Hair follicle dermal papilla cell (primary cell): Measurements from ENCODE around the gene RSPH6A. TPM values are rescaled to one million over a fixed set of nuclear protein-coding genes. Genes with fewer than 3 reads are reported as not detected.

Experiments used
- total RNA-seq: library from RNA; depleted of rRNA; stranded (reverse); fragments of >200 nt; gene quantifications from 2 replicates; pipeline ENCODE4 v1.2.3, GENCODE V29; 2012

RSPH6A gene
- total RNA-seq, result 0.16 and 0.24 TPM in 2 replicates

GRCh38 chr19:45814851-45815480, at the start of gene RSPH6A:
Gene RSPH6A, minus strand, starts transcription at chr19:45815308. Its CDS starts 132 bp downstream, at chr19:45815176.

DNA sequence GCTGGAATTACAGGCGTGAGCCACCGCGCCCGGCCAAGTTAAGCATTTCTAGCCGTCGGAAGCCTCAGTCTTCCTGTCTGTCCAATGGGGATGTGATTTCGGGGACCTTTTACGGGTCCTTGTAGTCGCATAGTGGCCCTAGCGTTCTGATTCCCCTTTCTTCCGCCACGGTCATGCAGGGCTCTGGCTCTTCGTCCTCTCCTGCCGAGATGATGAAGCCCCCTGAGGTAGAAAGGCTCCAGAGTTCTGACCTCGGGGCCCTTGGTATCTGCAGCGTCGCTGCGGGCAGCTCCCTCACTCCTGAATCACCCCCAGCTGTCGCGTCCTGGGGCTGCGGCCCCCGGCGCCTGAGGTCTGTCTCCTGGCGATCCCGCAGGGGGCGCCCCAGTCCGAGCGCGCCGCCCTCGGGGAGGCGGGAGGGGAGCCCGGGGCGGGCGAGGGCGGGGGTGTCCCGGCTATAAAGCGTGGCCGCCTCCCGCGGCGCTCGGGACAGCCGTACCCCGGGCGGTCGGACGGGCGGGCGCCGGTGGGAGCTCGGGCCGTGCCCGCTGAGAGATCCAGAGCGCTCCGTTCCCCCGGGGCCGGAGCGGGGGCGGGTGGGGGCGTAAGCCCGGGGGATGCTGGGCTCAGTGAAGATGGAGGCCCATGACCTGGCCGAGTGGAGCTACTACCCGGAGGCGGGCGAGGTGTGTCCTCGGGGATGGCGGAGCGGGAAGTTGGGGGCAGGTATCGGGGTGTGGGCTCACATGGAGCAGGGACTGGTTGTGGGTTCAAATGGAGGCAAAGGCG, 48.9 kb upstream of the RSPH6A start, which contains the start of gene FOXA3:
TSS of gene FOXA3 (plus strand) at position 487 of the 789 bp plus-strand sequence. CDS start at position 618, 131 bp downstream.

GRCh38 chr19:45862564-45863334, 47.6 kb upstream of the RSPH6A start, which contains the start of gene SYMPK:
Gene SYMPK, minus strand, starts transcription at chr19:45863147. Its CDS starts 8,652 bp downstream, at chr19:45854495.

GRCh38 chr19:45792470-45793177, 22.5 kb downstream of the RSPH6A start, which contains the start of gene DMWD:
Gene DMWD, minus strand, starts transcription at chr19:45792845. Its CDS starts 89 bp downstream, at chr19:45792756.

DNA sequence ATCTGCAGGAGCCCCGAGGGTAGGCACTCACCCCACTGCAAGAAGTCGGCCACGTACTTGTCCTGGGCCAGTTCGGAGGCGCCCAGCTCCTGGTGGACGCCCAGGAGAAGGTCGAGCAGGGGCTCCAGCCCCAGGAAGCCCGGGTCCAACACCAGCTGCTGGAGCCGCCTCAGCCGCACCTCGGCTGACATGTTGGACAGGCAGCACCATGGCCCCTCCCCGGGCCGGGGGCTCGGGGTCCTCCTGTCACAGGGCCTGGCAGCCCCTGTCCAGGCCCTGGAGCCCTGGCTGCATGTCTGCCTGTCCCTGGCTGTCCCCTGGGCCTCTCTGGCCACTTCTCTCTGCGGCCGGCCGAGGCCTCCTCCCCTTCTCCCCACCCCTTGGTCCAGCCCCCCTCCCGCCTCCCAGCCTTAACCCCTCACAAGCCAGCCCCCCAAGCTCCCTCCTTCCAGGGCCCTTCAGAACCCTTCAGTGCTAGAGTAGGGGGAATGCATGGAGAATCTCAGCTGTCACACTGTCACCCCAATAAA, 32.9 kb downstream of the RSPH6A start, which contains the start of gene DMPK:
TSS of gene DMPK (minus strand) at position 329 of the 530 bp plus-strand sequence. CDS start at position 191, 138 bp downstream.

DNA sequence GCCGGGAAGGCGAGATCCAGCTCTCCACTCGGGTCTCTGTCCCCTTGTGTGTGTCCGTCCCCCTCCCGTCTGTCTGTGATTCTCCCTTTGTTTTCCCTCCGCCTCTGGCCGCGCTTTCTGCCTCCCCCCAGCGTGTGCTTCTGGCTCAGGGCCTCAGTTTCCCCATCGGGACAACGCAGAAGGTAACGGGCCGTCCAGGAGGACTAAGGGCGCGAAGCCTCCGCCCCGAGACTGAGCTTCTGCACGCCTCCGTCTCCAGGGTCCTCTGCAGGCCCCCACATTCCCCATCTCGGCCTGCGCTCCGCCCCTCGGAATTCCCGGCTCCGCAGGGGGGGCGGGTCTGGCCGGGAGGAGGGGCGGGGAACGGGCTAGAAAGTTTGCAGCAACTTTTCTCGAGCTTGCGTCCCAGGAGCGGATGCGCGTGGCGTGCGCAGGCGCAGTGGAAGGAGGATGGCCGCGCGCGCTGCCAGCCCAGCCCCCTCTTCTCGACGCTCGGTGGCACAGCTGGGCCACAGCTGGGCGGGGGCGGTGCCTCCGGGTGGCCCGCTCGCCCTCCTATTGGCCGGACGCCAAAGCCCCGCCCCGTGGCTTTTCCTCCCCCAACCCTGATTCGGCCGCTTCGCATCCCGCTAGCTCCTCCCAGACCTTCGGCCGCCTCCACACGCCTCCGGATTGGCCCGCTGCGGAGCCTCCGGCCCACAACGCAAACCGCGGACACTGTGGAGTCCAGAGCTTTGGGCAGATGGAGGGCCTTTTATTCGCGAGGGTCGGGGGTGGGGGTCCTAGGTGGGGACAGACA, 45.9 kb downstream of the RSPH6A start, which contains the start of gene SIX5:
TSS of gene SIX5 (minus strand) at position 269 of the 799 bp plus-strand sequence. CDS start 408 bp downstream, outside the sequence.

Other genes with a start within 250 kb of the RSPH6A start
- 12.0 and 16.3 TPM in 2 replicates for gene OPA3, start 230.5 kb downstream of the RSPH6A start, total RNA-seq
- gene GPR4, start 213.1 kb downstream of the RSPH6A start, total RNA-seq, result not detected in 2 replicates
- gene EML2, start 175.9 kb downstream of the RSPH6A start, total RNA-seq, result 25.2 and 27.0 TPM in 2 replicates
- gene GIPR, start 147.1 kb downstream of the RSPH6A start, total RNA-seq, result 0.49 TPM in 1 of 2 replicates, not detected in the other
- 116 and 182 TPM in 2 replicates for gene SNRPD2, start 123.4 kb downstream of the RSPH6A start, total RNA-seq
- gene QPCTL, start 122.6 kb downstream of the RSPH6A start, total RNA-seq, result 21.7 and 23.0 TPM in 2 replicates
- 8.8 and 9.7 TPM in 2 replicates for gene FBXO46, start 84.4 kb downstream of the RSPH6A start, total RNA-seq
- not detected in 2 replicates for gene MEIOSIN, start 81.9 kb downstream of the RSPH6A start, total RNA-seq
- 15.3 and 17.2 TPM in 2 replicates for gene SIX5, start 46.1 kb downstream of the RSPH6A start, total RNA-seq
- 115 and 129 TPM in 2 replicates for gene DMPK, start 32.8 kb downstream of the RSPH6A start, total RNA-seq
- gene DMWD, start 22.5 kb downstream of the RSPH6A start, total RNA-seq, result 67.4 and 90.9 TPM in 2 replicates
- gene SYMPK, start 47.8 kb upstream of the RSPH6A start, total RNA-seq, result 42.0 and 44.0 TPM in 2 replicates
- gene FOXA3, start 49.0 kb upstream of the RSPH6A start, total RNA-seq, result not detected in 2 replicates
- 41.0 and 44.3 TPM in 2 replicates for gene IRF2BP1, start 70.8 kb upstream of the RSPH6A start, total RNA-seq
- gene MYPOP, start 87.3 kb upstream of the RSPH6A start, total RNA-seq, result 1.6 and 2.4 TPM in 2 replicates
- gene NANOS2, start 99.5 kb upstream of the RSPH6A start, total RNA-seq, result not detected in 2 replicates
- gene NOVA2, start 158.6 kb upstream of the RSPH6A start, total RNA-seq, result not detected in 2 replicates
- gene CCDC61, start 180.2 kb upstream of the RSPH6A start, total RNA-seq, result 4.2 and 10.1 TPM in 2 replicates
- not detected in 2 replicates for gene PGLYRP1, start 207.7 kb upstream of the RSPH6A start, total RNA-seq
- under 0.01 TPM in 1 of 2 replicates, not detected in the other for gene IGFL4, start 225.7 kb upstream of the RSPH6A start, total RNA-seq